Ishikawa (cell line): ENCODE data around the gene HIPK1.

Source experiments
- CEBPB ChIP-seq: IDR thresholded peaks from 2 replicates; pipeline ENCODE4 v1.6.1; 2012
- CREB1 ChIP-seq: IDR thresholded peaks from 2 replicates; pipeline ENCODE4 v1.6.1; 2012; ENCODE audit warnings: low read depth
- EGR1 ChIP-seq: IDR thresholded peaks from 2 replicates; pipeline ENCODE4 v1.6.1; 2012
- EP300 ChIP-seq: IDR thresholded peaks from 2 replicates; pipeline ENCODE4 v1.6.1; 2012; ENCODE audit warnings: borderline replicate concordance
- FOXM1 ChIP-seq: IDR thresholded peaks from 2 replicates; pipeline ENCODE4 v1.6.1; 2012; ENCODE audit warnings: low read depth, borderline replicate concordance
- NFIC ChIP-seq: IDR thresholded peaks from 2 replicates; pipeline ENCODE4 v1.6.1; 2012
- RAD21 ChIP-seq: IDR thresholded peaks from 2 replicates; pipeline ENCODE4 v1.6.1; 2012; ENCODE audit warnings: low read depth
- REST ChIP-seq: IDR thresholded peaks from 2 replicates; pipeline ENCODE4 v1.6.1; 2012; ENCODE audit warnings: low read depth, mild to moderate bottlenecking
- TAF1 ChIP-seq: IDR thresholded peaks from 2 replicates; pipeline ENCODE4 v1.6.1; 2012; ENCODE audit warnings: low read depth, mild to moderate bottlenecking
- TCF12 ChIP-seq: IDR thresholded peaks from 2 replicates; pipeline ENCODE4 v1.6.1; 2012; ENCODE audit warnings: low read depth
- YY1 ChIP-seq: IDR thresholded peaks from 2 replicates; pipeline ENCODE4 v1.6.1; 2012; ENCODE audit warnings: low read depth
- ZBTB7A ChIP-seq: IDR thresholded peaks from 2 replicates; pipeline ENCODE4 v1.6.1; 2012; ENCODE audit warnings: low read depth
- TF ChIP-seq, protein P1 (sequence below): IDR thresholded peaks from 2 replicates; pipeline ENCODE4 v1.6.1; 2012

DNA sequence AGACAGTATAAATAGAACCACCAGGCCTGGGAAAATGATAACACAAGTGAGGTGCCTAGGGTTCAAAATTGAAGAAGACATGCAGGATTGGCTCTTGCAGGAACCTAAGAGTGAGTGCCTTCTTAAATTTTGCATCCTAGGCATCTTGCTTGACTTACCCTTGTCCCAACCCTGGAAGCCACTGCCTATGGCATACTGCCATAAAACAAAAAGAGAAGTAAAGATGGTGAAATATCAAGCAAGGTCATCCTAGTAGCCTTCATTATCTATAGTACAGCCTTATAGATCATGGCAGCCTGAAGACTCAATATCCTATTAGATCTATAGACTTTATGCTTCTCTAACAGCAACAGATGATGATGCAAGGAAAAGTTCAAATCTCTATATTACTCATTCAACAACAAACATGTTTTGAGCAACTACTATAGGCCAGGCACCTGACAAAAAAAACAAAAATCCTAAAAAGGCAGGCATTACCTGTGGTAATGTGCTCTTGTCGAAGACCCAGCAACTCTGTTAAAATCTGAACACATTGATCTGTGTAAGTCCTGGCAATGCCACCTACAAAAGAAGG, 30.8 kb upstream of the HIPK1 start:
- TF ChIP-seq NFIC (no peak), CREB1 (no peak), EGR1 (no peak), CEBPB (no peak), TAF1 (no peak), REST (no peak), EP300 (no peak), YY1 (no peak), ZBTB7A (no peak), FOXM1 (no peak), RAD21 (no peak), TCF12 (no peak)
- TF ChIP-seq, protein P1, sequence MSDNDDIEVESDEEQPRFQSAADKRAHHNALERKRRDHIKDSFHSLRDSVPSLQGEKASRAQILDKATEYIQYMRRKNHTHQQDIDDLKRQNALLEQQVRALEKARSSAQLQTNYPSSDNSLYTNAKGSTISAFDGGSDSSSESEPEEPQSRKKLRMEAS: no peak
